ENCODE data around the gene RNU6-1. TPM values are rescaled to one million over a fixed set of nuclear protein-coding genes. Genes with fewer than 3 reads are reported as not detected.

Gene RNU6-1
- total and polyA plus RNA-seq, 2 donors (not counting 1 experiment from before 2014, with no cell fraction given): not detected

GRCh38 chr15:67839499-67839928 lies 331 bp downstream of the RNU6-1 start:
- Histone ChIP-seq H3K36me3 (ENCODE audit: control insufficient read depth, insufficient read depth, low read length) (no peaks in the 10 kb centered on the region), H3K4me2 (ENCODE audit: extremely low read depth, insufficient read depth, low read length) (peak overlapping the region; percentile 80), H3K27ac (ENCODE audit: insufficient read depth, low read length) (peak overlapping the region; percentile 79), H3K9me3 (ENCODE audit: control insufficient read depth, insufficient read depth, low read depth, low read length) (no peaks in the 10 kb centered on the region), H3K79me2 (ENCODE audit: control insufficient read depth, insufficient read depth, low read length) (no peaks in the 10 kb centered on the region), H3K27me3 (ENCODE audit: control insufficient read depth, insufficient read depth, low read length) (peaks cover 25% of the 10 kb centered on the region), H3K4me1 (ENCODE audit: control insufficient read depth, extremely low read depth, insufficient read depth, low read length) (peaks cover 11% of the 10 kb centered on the region), H3K4me3 (replicated peaks in 1 of 4; ENCODE audit: control extremely low read depth in 1 of 4, insufficient read depth in 1 of 4, low read depth in 3 of 4, low read length in 4 of 4) (peak overlapping the region; percentile 31 to 93 (median 64)), H3K9ac (ENCODE audit: insufficient read depth, low read length) (no peak overlapping the region), H4K20me1 (ENCODE audit: control insufficient read depth, extremely low read depth, insufficient read depth, low read length) (no peaks in the 10 kb centered on the region), H2AFZ (ENCODE audit: low read length) (peak overlapping the region; percentile 66)
- peak; percentile 32 to 63 for DNase-seq (ENCODE audit: low read depth in 2 of 2)
- TF ChIP-seq CTCF (conservative IDR thresholded peaks at IDR 0.05 in 1 of 2, IDR thresholded peaks at IDR 0.05 in 1 of 2; ENCODE audit: low read depth in 1 of 2, low read length in 2 of 2) (no peak), EZH2 (IDR thresholded peaks at IDR 0.05; ENCODE audit: low read length, missing control alignments) (no peak)

- TF ChIP-seq EZH2 (IDR thresholded peaks at IDR 0.05; ENCODE audit: low read length, missing control alignments) (no peak), CTCF (conservative IDR thresholded peaks at IDR 0.05 in 1 of 2, IDR thresholded peaks at IDR 0.05 in 1 of 2; ENCODE audit: low read depth in 1 of 2, low read length in 2 of 2) (peak in 1 of 2 donors; percentile 3)
- H3K4me3 ChIP-seq (replicated peaks in 1 of 4; ENCODE audit: control extremely low read depth in 1 of 4, insufficient read depth in 1 of 4, low read depth in 3 of 4, low read length in 4 of 4): peak overlapping the region in 2 of 4 experiments; percentile 27 to 89
These were observed 984 bp downstream of the RNU6-1 start for GRCh38 chr15:67838789-67839332.

GRCh38 chr15:67836955-67837354 lies 2.9 kb downstream of the RNU6-1 start:
- Histone ChIP-seq H3K27me3 (ENCODE audit: control insufficient read depth, insufficient read depth, low read length) (peaks cover 50% of the 10 kb centered on the region), H3K9me3 (ENCODE audit: control insufficient read depth, insufficient read depth, low read depth, low read length) (no peaks in the 10 kb centered on the region), H3K4me3 (replicated peaks in 1 of 4; ENCODE audit: control extremely low read depth in 1 of 4, insufficient read depth in 1 of 4, low read depth in 3 of 4, low read length in 4 of 4) (no peak overlapping the region), H2AFZ (ENCODE audit: low read length) (no peak overlapping the region), H3K36me3 (ENCODE audit: control insufficient read depth, insufficient read depth, low read length) (no peaks in the 10 kb centered on the region), H3K9ac (ENCODE audit: insufficient read depth, low read length) (no peak overlapping the region), H3K4me2 (ENCODE audit: extremely low read depth, insufficient read depth, low read length) (no peak overlapping the region), H3K79me2 (ENCODE audit: control insufficient read depth, insufficient read depth, low read length) (no peaks in the 10 kb centered on the region), H3K27ac (ENCODE audit: insufficient read depth, low read length) (no peak overlapping the region), H3K4me1 (ENCODE audit: control insufficient read depth, extremely low read depth, insufficient read depth, low read length) (peaks cover 10% of the 10 kb centered on the region), H4K20me1 (ENCODE audit: control insufficient read depth, extremely low read depth, insufficient read depth, low read length) (no peaks in the 10 kb centered on the region)
- no peak for DNase-seq (ENCODE audit: low read depth in 2 of 2)
- TF ChIP-seq EZH2 (IDR thresholded peaks at IDR 0.05; ENCODE audit: low read length, missing control alignments) (no peak), CTCF (conservative IDR thresholded peaks at IDR 0.05 in 1 of 2, IDR thresholded peaks at IDR 0.05 in 1 of 2; ENCODE audit: low read depth in 1 of 2, low read length in 2 of 2) (peak in 1 of 2 donors; percentile 1)

More at GRCh38 chr15:67838789-67839332, 984 bp downstream of the RNU6-1 start:
- peak; percentile 38 to 42 for DNase-seq (ENCODE audit: low read depth in 2 of 2)
- Histone ChIP-seq H3K27ac (ENCODE audit: insufficient read depth, low read length) (no peak overlapping the region), H3K79me2 (ENCODE audit: control insufficient read depth, insufficient read depth, low read length) (no peaks in the 10 kb centered on the region), H3K9me3 (ENCODE audit: control insufficient read depth, insufficient read depth, low read depth, low read length) (no peaks in the 10 kb centered on the region), H3K9ac (ENCODE audit: insufficient read depth, low read length) (no peak overlapping the region), H4K20me1 (ENCODE audit: control insufficient read depth, extremely low read depth, insufficient read depth, low read length) (no peaks in the 10 kb centered on the region), H3K4me1 (ENCODE audit: control insufficient read depth, extremely low read depth, insufficient read depth, low read length) (peaks cover 7% of the 10 kb centered on the region), H3K36me3 (ENCODE audit: control insufficient read depth, insufficient read depth, low read length) (no peaks in the 10 kb centered on the region), H3K4me2 (ENCODE audit: extremely low read depth, insufficient read depth, low read length) (peak overlapping the region; percentile 80), H2AFZ (ENCODE audit: low read length) (peak overlapping the region; percentile 61), H3K27me3 (ENCODE audit: control insufficient read depth, insufficient read depth, low read length) (peaks cover 31% of the 10 kb centered on the region)

Measured in fibroblast of lung (primary cell).